ENCODE measurements around the gene CDCP1.

Gene CDCP1, protein sequence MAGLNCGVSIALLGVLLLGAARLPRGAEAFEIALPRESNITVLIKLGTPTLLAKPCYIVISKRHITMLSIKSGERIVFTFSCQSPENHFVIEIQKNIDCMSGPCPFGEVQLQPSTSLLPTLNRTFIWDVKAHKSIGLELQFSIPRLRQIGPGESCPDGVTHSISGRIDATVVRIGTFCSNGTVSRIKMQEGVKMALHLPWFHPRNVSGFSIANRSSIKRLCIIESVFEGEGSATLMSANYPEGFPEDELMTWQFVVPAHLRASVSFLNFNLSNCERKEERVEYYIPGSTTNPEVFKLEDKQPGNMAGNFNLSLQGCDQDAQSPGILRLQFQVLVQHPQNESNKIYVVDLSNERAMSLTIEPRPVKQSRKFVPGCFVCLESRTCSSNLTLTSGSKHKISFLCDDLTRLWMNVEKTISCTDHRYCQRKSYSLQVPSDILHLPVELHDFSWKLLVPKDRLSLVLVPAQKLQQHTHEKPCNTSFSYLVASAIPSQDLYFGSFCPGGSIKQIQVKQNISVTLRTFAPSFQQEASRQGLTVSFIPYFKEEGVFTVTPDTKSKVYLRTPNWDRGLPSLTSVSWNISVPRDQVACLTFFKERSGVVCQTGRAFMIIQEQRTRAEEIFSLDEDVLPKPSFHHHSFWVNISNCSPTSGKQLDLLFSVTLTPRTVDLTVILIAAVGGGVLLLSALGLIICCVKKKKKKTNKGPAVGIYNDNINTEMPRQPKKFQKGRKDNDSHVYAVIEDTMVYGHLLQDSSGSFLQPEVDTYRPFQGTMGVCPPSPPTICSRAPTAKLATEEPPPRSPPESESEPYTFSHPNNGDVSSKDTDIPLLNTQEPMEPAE

GRCh38 chr3:45145681-45146614, at the start of gene CDCP1:
CDCP1 (minus strand) TSS chr3:45146378; CDS start chr3:45146287, 91 bp downstream.
- Histone ChIP-seq H3K9me3 (ENCODE audit: control insufficient read depth in 1 of 2, low read length in 2 of 2) (peaks cover 0 to 4% of the 10 kb centered on the region in 2 donors), H3K27ac (ENCODE audit: low read length) (peak within 1 kb of the TSS; percentile 84)

GRCh38 chr3:45194791-45195190, 48.6 kb upstream of the CDCP1 start:
- H3K4me3 ChIP-seq (ENCODE audit: low read depth in 1 of 2, low read length in 2 of 2), result no peak overlapping the region
- H3K27ac ChIP-seq (ENCODE audit: low read length), result no peak overlapping the region

More at GRCh38 chr3:45145681-45146614, at the start of gene CDCP1:
- Histone ChIP-seq H3K36me3 (ENCODE audit: control insufficient read depth in 1 of 2, insufficient read depth in 2 of 2, low read length in 2 of 2) (no peaks in the 10 kb centered on the region), H3K4me1 (ENCODE audit: control insufficient read depth in 1 of 2, insufficient read depth in 2 of 2, low read length in 2 of 2) (peaks cover 0 to 15% of the 10 kb centered on the region in 2 donors), H3K4me3 (ENCODE audit: low read depth in 1 of 2, low read length in 2 of 2) (peak within 1 kb of the TSS; percentile 64 to 70), H3K27me3 (ENCODE audit: low read depth, low read length) (peaks cover 21% of the 10 kb centered on the region)

GRCh38 chr3:45191924-45192417, 45.8 kb upstream of the CDCP1 start:
- peaks cover 3% of the 10 kb centered on the region for H3K27me3 ChIP-seq (ENCODE audit: low read depth, low read length)
- no peaks in the 10 kb centered on the region for H3K9me3 ChIP-seq (ENCODE audit: control insufficient read depth in 1 of 2, low read length in 2 of 2)
- H3K27ac ChIP-seq (ENCODE audit: low read length), result no peak overlapping the region
- H3K36me3 ChIP-seq (ENCODE audit: control insufficient read depth in 1 of 2, insufficient read depth in 2 of 2, low read length in 2 of 2), result no peaks in the 10 kb centered on the region
- peaks cover 0 to 6% of the 10 kb centered on the region in 2 donors for H3K4me1 ChIP-seq (ENCODE audit: control insufficient read depth in 1 of 2, insufficient read depth in 2 of 2, low read length in 2 of 2)
- no peak overlapping the region for H3K4me3 ChIP-seq (ENCODE audit: low read depth in 1 of 2, low read length in 2 of 2)

More at GRCh38 chr3:45194791-45195190, 48.6 kb upstream of the CDCP1 start:
- H3K9me3 ChIP-seq (ENCODE audit: control insufficient read depth in 1 of 2, low read length in 2 of 2), result no peaks in the 10 kb centered on the region
- H3K27me3 ChIP-seq (ENCODE audit: low read depth, low read length), result peaks cover 3% of the 10 kb centered on the region
- no peaks in the 10 kb centered on the region for H3K4me1 ChIP-seq (ENCODE audit: control insufficient read depth in 1 of 2, insufficient read depth in 2 of 2, low read length in 2 of 2)
- H3K36me3 ChIP-seq (ENCODE audit: control insufficient read depth in 1 of 2, insufficient read depth in 2 of 2, low read length in 2 of 2), result no peaks in the 10 kb centered on the region

DNA sequence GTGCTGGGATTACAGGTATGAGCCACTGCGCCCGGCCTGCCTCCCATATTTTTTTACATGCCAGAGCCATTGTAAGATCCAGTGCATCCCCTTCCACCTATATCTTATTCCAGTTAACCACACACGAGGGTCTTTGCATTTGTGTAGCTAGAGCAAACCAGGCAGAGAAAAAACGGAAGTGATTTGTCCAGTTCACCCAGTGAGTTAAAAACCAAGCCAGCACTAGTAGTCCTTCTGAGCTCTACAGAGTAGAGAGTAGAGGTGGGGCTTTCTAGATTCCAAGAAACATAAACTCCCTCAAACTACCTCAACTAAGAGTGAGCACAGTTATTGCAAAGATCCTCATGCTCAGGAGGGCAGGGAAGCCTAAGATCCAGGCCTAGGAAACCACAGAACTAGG, 45.2 kb upstream of the CDCP1 start:
- Histone ChIP-seq H3K4me1 (ENCODE audit: control insufficient read depth in 1 of 2, insufficient read depth in 2 of 2, low read length in 2 of 2) (peaks cover 0 to 6% of the 10 kb centered on the region in 2 donors), H3K27me3 (ENCODE audit: low read depth, low read length) (peaks cover 3% of the 10 kb centered on the region), H3K36me3 (ENCODE audit: control insufficient read depth in 1 of 2, insufficient read depth in 2 of 2, low read length in 2 of 2) (no peaks in the 10 kb centered on the region), H3K27ac (ENCODE audit: low read length) (no peak overlapping the region), H3K4me3 (ENCODE audit: low read depth in 1 of 2, low read length in 2 of 2) (no peak overlapping the region), H3K9me3 (ENCODE audit: control insufficient read depth in 1 of 2, low read length in 2 of 2) (no peaks in the 10 kb centered on the region)

GRCh38 chr3:45188719-45189659, 42.8 kb upstream of the CDCP1 start:
- peaks cover 0 to 6% of the 10 kb centered on the region in 2 donors for H3K4me1 ChIP-seq (ENCODE audit: control insufficient read depth in 1 of 2, insufficient read depth in 2 of 2, low read length in 2 of 2)
- no peak overlapping the region for H3K27ac ChIP-seq (ENCODE audit: low read length)
- peaks cover 3% of the 10 kb centered on the region for H3K27me3 ChIP-seq (ENCODE audit: low read depth, low read length)
- no peaks in the 10 kb centered on the region for H3K36me3 ChIP-seq (ENCODE audit: control insufficient read depth in 1 of 2, insufficient read depth in 2 of 2, low read length in 2 of 2)
- H3K9me3 ChIP-seq (ENCODE audit: control insufficient read depth in 1 of 2, low read length in 2 of 2), result no peaks in the 10 kb centered on the region
- no peak overlapping the region for H3K4me3 ChIP-seq (ENCODE audit: low read depth in 1 of 2, low read length in 2 of 2)

GRCh38 chr3:45187694-45188141, 41.5 kb upstream of the CDCP1 start:
- no peak overlapping the region for H3K27ac ChIP-seq (ENCODE audit: low read length)
- H3K4me1 ChIP-seq (ENCODE audit: control insufficient read depth in 1 of 2, insufficient read depth in 2 of 2, low read length in 2 of 2), result peaks cover 5 to 6% of the 10 kb centered on the region in 2 donors
- H3K4me3 ChIP-seq (ENCODE audit: low read depth in 1 of 2, low read length in 2 of 2), result no peak overlapping the region
- no peaks in the 10 kb centered on the region for H3K36me3 ChIP-seq (ENCODE audit: control insufficient read depth in 1 of 2, insufficient read depth in 2 of 2, low read length in 2 of 2)
- H3K27me3 ChIP-seq (ENCODE audit: low read depth, low read length), result no peaks in the 10 kb centered on the region
- no peaks in the 10 kb centered on the region for H3K9me3 ChIP-seq (ENCODE audit: control insufficient read depth in 1 of 2, low read length in 2 of 2)

GRCh38 chr3:45186871-45187270, 40.7 kb upstream of the CDCP1 start:
- Histone ChIP-seq H3K4me3 (ENCODE audit: low read depth in 1 of 2, low read length in 2 of 2) (no peak overlapping the region), H3K9me3 (ENCODE audit: control insufficient read depth in 1 of 2, low read length in 2 of 2) (no peaks in the 10 kb centered on the region), H3K27me3 (ENCODE audit: low read depth, low read length) (no peaks in the 10 kb centered on the region), H3K27ac (ENCODE audit: low read length) (no peak overlapping the region), H3K36me3 (ENCODE audit: control insufficient read depth in 1 of 2, insufficient read depth in 2 of 2, low read length in 2 of 2) (no peaks in the 10 kb centered on the region), H3K4me1 (ENCODE audit: control insufficient read depth in 1 of 2, insufficient read depth in 2 of 2, low read length in 2 of 2) (peaks cover 5 to 6% of the 10 kb centered on the region in 2 donors)

GRCh38 chr3:45185461-45185860, 39.3 kb upstream of the CDCP1 start:
- H3K4me1 ChIP-seq (ENCODE audit: control insufficient read depth in 1 of 2, insufficient read depth in 2 of 2, low read length in 2 of 2), result peaks cover 5 to 6% of the 10 kb centered on the region in 2 donors
- H3K9me3 ChIP-seq (ENCODE audit: control insufficient read depth in 1 of 2, low read length in 2 of 2), result no peaks in the 10 kb centered on the region
- H3K27me3 ChIP-seq (ENCODE audit: low read depth, low read length), result no peaks in the 10 kb centered on the region
- no peaks in the 10 kb centered on the region for H3K36me3 ChIP-seq (ENCODE audit: control insufficient read depth in 1 of 2, insufficient read depth in 2 of 2, low read length in 2 of 2)
- H3K27ac ChIP-seq (ENCODE audit: low read length), result no peak overlapping the region
- H3K4me3 ChIP-seq (ENCODE audit: low read depth in 1 of 2, low read length in 2 of 2), result no peak overlapping the region

GRCh38 chr3:45185052-45185451, 38.9 kb upstream of the CDCP1 start:
- Histone ChIP-seq H3K27me3 (ENCODE audit: low read depth, low read length) (no peaks in the 10 kb centered on the region), H3K36me3 (ENCODE audit: control insufficient read depth in 1 of 2, insufficient read depth in 2 of 2, low read length in 2 of 2) (no peaks in the 10 kb centered on the region)

DNA sequence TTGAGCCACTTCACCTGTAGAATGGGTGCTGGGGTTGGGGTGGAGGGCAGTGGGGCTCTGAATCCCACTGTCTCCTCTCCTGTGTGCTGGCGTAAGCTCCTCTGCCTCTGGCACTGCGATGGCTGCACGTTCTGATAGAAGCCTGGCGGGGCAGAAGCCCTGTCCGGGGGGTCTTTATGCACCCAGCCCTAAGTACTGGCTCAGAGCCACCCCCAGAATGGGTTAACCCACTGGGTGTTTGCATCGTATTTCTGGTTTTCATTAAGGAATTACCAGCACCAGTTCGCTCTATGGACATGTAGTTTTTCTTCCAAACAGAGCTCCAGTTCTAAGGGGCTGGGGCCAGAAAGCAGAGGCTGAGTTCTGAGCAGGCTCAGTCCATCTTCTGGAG, 37.7 kb upstream of the CDCP1 start:
- no peaks in the 10 kb centered on the region for H3K27me3 ChIP-seq (ENCODE audit: low read depth, low read length)
- H3K4me1 ChIP-seq (ENCODE audit: control insufficient read depth in 1 of 2, insufficient read depth in 2 of 2, low read length in 2 of 2), result peaks cover 1 to 5% of the 10 kb centered on the region in 2 donors
- H3K27ac ChIP-seq (ENCODE audit: low read length), result no peak overlapping the region
- no peaks in the 10 kb centered on the region for H3K36me3 ChIP-seq (ENCODE audit: control insufficient read depth in 1 of 2, insufficient read depth in 2 of 2, low read length in 2 of 2)
- H3K9me3 ChIP-seq (ENCODE audit: control insufficient read depth in 1 of 2, low read length in 2 of 2), result no peaks in the 10 kb centered on the region
- no peak overlapping the region for H3K4me3 ChIP-seq (ENCODE audit: low read depth in 1 of 2, low read length in 2 of 2)

More at GRCh38 chr3:45185052-45185451, 38.9 kb upstream of the CDCP1 start:
- Histone ChIP-seq H3K4me3 (ENCODE audit: low read depth in 1 of 2, low read length in 2 of 2) (no peak overlapping the region), H3K9me3 (ENCODE audit: control insufficient read depth in 1 of 2, low read length in 2 of 2) (no peaks in the 10 kb centered on the region), H3K27ac (ENCODE audit: low read length) (no peak overlapping the region), H3K4me1 (ENCODE audit: control insufficient read depth in 1 of 2, insufficient read depth in 2 of 2, low read length in 2 of 2) (peaks cover 5 to 6% of the 10 kb centered on the region in 2 donors)

Data from muscle layer of duodenum (tissue), 2 donors.